ENCODE measurements around the gene MILR1.

GRCh38 chr17:64484380-64484779 lies 35.5 kb downstream of the MILR1 start:
- TF ChIP-seq, protein P1, sequence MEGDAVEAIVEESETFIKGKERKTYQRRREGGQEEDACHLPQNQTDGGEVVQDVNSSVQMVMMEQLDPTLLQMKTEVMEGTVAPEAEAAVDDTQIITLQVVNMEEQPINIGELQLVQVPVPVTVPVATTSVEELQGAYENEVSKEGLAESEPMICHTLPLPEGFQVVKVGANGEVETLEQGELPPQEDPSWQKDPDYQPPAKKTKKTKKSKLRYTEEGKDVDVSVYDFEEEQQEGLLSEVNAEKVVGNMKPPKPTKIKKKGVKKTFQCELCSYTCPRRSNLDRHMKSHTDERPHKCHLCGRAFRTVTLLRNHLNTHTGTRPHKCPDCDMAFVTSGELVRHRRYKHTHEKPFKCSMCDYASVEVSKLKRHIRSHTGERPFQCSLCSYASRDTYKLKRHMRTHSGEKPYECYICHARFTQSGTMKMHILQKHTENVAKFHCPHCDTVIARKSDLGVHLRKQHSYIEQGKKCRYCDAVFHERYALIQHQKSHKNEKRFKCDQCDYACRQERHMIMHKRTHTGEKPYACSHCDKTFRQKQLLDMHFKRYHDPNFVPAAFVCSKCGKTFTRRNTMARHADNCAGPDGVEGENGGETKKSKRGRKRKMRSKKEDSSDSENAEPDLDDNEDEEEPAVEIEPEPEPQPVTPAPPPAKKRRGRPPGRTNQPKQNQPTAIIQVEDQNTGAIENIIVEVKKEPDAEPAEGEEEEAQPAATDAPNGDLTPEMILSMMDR (conservative IDR thresholded peaks at IDR 0.05; ENCODE audit: low read depth, low read length) = no peak
- TF ChIP-seq EZH2 (IDR thresholded peaks at IDR 0.05; ENCODE audit: low read length, unreplicated experiment) = no peak
- no peak for TF ChIP-seq EZH2phosphoT487 (IDR thresholded peaks at IDR 0.05; ENCODE audit: borderline replicate concordance, low read length)
